ENCODE results near the gene TCEAL1. TPM values are rescaled to one million over a fixed set of nuclear protein-coding genes. Genes with fewer than 3 reads are reported as not detected.

The TCEAL1 gene
- polyA plus RNA-seq (2011; rRNA removed) = 30.9 and 44.5 TPM in 2 replicates
- 3.5 TPM in 2 replicates for polyA minus RNA-seq (2011; rRNA and poly(A)+ RNA removed)

- Histone ChIP-seq H3K4me3 (ENCODE audit: low read depth, low read length) (peak within 1 kb of the TSS; percentile 54), H3K36me3 (ENCODE audit: control insufficient read depth, insufficient read depth, low read length) (no peaks in the 10 kb centered on the region), H3K27me3 (ENCODE audit: control insufficient read depth, insufficient read depth, low read length) (no peaks in the 10 kb centered on the region)
- DNase-seq (ENCODE audit: low read depth) = no peak
- POLR2A ChIA-PET = interaction anchor here (0.6 kb wide), 1 partner anchor 95 kb away, joined by 4 read pairs; no protein-coding TSS in a partner anchor
- CTCF ChIA-PET = interaction anchor here (1.1 to 1.7 kb wide), 3 partner anchors 10 to 13 kb away, joined by 5 to 6 read pairs (median 5); no protein-coding TSS in a partner anchor
- no peak for TF ChIP-seq CTCF (IDR thresholded peaks at IDR 0.05; ENCODE audit: insufficient read depth, low read depth, low read length)
These were observed at the start of gene TCEAL1 for GRCh38 chrX:103628386-103629317. TSS of gene TCEAL1 (plus strand) at chrX:103628975. CDS start at chrX:103629917, 942 bp downstream.

GRCh38 chrX:103584596-103584995 is 44.2 kb upstream of the TCEAL1 start:
- no peaks in the 10 kb centered on the region for H3K27me3 ChIP-seq (ENCODE audit: control insufficient read depth, insufficient read depth, low read length)
- H3K4me3 ChIP-seq (ENCODE audit: low read depth, low read length) = no peak overlapping the region
- POLR2A ChIA-PET = no interaction called here
- no peak for TF ChIP-seq CTCF (IDR thresholded peaks at IDR 0.05; ENCODE audit: insufficient read depth, low read depth, low read length)
- CTCF ChIA-PET = interaction anchor here (0.6 kb wide), 1 partner anchor 27 kb away, joined by 3 read pairs; no protein-coding TSS in a partner anchor
- H3K36me3 ChIP-seq (ENCODE audit: control insufficient read depth, insufficient read depth, low read length) = peaks cover 2% of the 10 kb centered on the region; the same call in 1 of the 2 replicates
- no peak for DNase-seq (ENCODE audit: low read depth)

- TF ChIP-seq CTCF (IDR thresholded peaks at IDR 0.05; ENCODE audit: insufficient read depth, low read depth, low read length) = no peak
- ChIA-PET CTCF (no interaction called here), POLR2A (no interaction called here)
- Histone ChIP-seq H3K4me3 (ENCODE audit: low read depth, low read length) (peak within 1 kb of the TSS; percentile 75), H3K36me3 (ENCODE audit: control insufficient read depth, insufficient read depth, low read length) (peaks cover 2% of the 10 kb centered on the region; the same call in 1 of the 2 replicates), H3K27me3 (ENCODE audit: control insufficient read depth, insufficient read depth, low read length) (no peaks in the 10 kb centered on the region)
- DNase-seq (ENCODE audit: low read depth) = no peak
These were observed 43.1 kb upstream of the TCEAL1 start, which contains the start of gene TCEAL4 for GRCh38 chrX:103585411-103586313. TSS of gene TCEAL4 (plus strand) at chrX:103585515. CDS start at chrX:103586676, 1,161 bp downstream.

- Histone ChIP-seq H3K36me3 (ENCODE audit: control insufficient read depth, insufficient read depth, low read length) (peaks cover 2% of the 10 kb centered on the region; the same call in 1 of the 2 replicates), H3K4me3 (ENCODE audit: low read depth, low read length) (peak overlapping the region; percentile 75), H3K27me3 (ENCODE audit: control insufficient read depth, insufficient read depth, low read length) (no peaks in the 10 kb centered on the region)
- TF ChIP-seq CTCF (IDR thresholded peaks at IDR 0.05; ENCODE audit: insufficient read depth, low read depth, low read length) = no peak
- no peak for DNase-seq (ENCODE audit: low read depth)
- POLR2A ChIA-PET = no interaction called here
- CTCF ChIA-PET = no interaction called here
These were observed 42.5 kb upstream of the TCEAL1 start for GRCh38 chrX:103586314-103586646.
